HepG2 (cell line): ENCODE data around the gene S100A13. TPM values are rescaled to one million over a fixed set of nuclear protein-coding genes. Genes with fewer than 3 reads are reported as not detected.
A peak's percentile ranks its signal among the peaks of the same experiment; 100 is the strongest.

ENCODE experiments used
- ATAC-seq: fragments of 200-7000 bp; cut with Tn5 transposase; 3 replicates; pipeline ENCODE4 v1.9.1; 2020; ENCODE audit warnings: mild to moderate bottlenecking, moderate library complexity
- BruUV-seq: library from RNA; stranded (reverse); fragments of 400-500 nt; replicated peaks from 2 replicates; lab custom pipeline; 2021; lab: Mats Ljungman, UMichigan
- CTCF ChIA-PET: fragments of 300-600 bp; formaldehyde crosslinking; extraction: SDS; loops from one replicate; lab custom pipeline; 2021; ENCODE audit warnings: low total read pairs, inconsistent platforms, low intra/inter-chr PET ratio; lab: Yijun Ruan, JAX
- POLR2A ChIA-PET: fragments of 350-600 bp; sonication (Branson Sonifier 250); formaldehyde crosslinking; loops from one replicate; lab custom pipeline; 2020; ENCODE audit warnings: antibody characterized with exemption, inconsistent platforms; lab: Yijun Ruan, JAX
- DNase-seq: peaks from one replicate; pipeline ENCODE4 v3.0.0-alpha.2; 2015; ENCODE audit warnings: low spot score
- FAIRE-seq: peaks from 3 replicates; lab custom pipeline; 2011; peaks lifted over from hg19 to GRCh38; lab: Jason Lieb, UNC
- H2AFZ ChIP-seq: one replicate; pipeline ENCODE4 v1.6.1; 2011; ENCODE audit warnings: low read length, inconsistent platforms
- H3K27ac ChIP-seq: fragments of 300-600 bp; 3 replicates; pipeline ENCODE4 v1.8.0; 2011; ENCODE audit warnings: mixed run types, mild to moderate bottlenecking, mixed read lengths, low read length, inconsistent platforms; ENCODE audit not compliant: insufficient read depth; ENCODE audit errors: extremely low read length
- H3K27me3 ChIP-seq, 2 experiments: fragments of 200-600 bp in 1 of 2; 2 replicates in 1 of 2; 3 replicates in 1 of 2; pipeline versions ENCODE4 v1.6.0 to v1.8.0; 2011; ENCODE audit warnings: low read length in 2 of 2, mild to moderate bottlenecking in 2 of 2, moderate library complexity in 2 of 2, inconsistent platforms in 1 of 2; ENCODE audit not compliant: insufficient read depth in 2 of 2, control insufficient read depth in 1 of 2
- H3K36me3 ChIP-seq, 2 experiments: fragments of 200-600 bp in 1 of 2; replicated peaks in 1 of 2; 2 replicates in 1 of 2; 3 replicates in 1 of 2; pipeline versions ENCODE4 v1.5.1 to v1.8.0; 2011; ENCODE audit warnings: low read length in 2 of 2, inconsistent platforms in 1 of 2; ENCODE audit not compliant: insufficient read depth in 2 of 2, control insufficient read depth in 1 of 2
- H3K4me1 ChIP-seq: 2 replicates; pipeline ENCODE4 v1.5.1; 2012; ENCODE audit warnings: low read length, inconsistent platforms; ENCODE audit not compliant: insufficient read depth
- H3K4me2 ChIP-seq: 2 replicates; pipeline ENCODE4 v1.6.0; 2011; ENCODE audit warnings: low read depth, low read length, inconsistent platforms
- H3K4me3 ChIP-seq, 3 experiments: fragments of 200-600 bp in 1 of 3; sonication (generic), shearing (Covaris generic) in 1 of 3; replicated peaks in 1 of 3; 2 replicates each; pipeline ENCODE4 v1.5.1; 2011 to 2016; ENCODE audit warnings: low read length in 3 of 3, inconsistent platforms in 2 of 3, low read depth in 2 of 3, mild to moderate bottlenecking in 2 of 3, control low read depth in 1 of 3, mixed read lengths in 1 of 3; ENCODE audit not compliant: insufficient read depth in 1 of 3
- H3K79me2 ChIP-seq: one replicate; pipeline ENCODE4 v1.6.1; 2011; ENCODE audit warnings: low read length, inconsistent platforms; ENCODE audit not compliant: insufficient read depth
- H3K9ac ChIP-seq: 2 replicates; pipeline ENCODE4 v1.6.0; 2011; ENCODE audit warnings: mild to moderate bottlenecking, low read depth, low read length, inconsistent platforms; ENCODE audit not compliant: insufficient read depth
- H3K9me3 ChIP-seq: 2 replicates; pipeline ENCODE4 v1.5.1; 2012; ENCODE audit warnings: mild to moderate bottlenecking, low read length
- H4K20me1 ChIP-seq: 2 replicates; pipeline ENCODE4 v1.6.0; 2011; ENCODE audit warnings: inconsistent platforms, mild to moderate bottlenecking, low read length, moderate library complexity; ENCODE audit not compliant: insufficient read depth
- CENPBD1 ChIP-seq: sonication (generic); formaldehyde crosslinking; IDR thresholded peaks from 2 replicates; pipeline ENCODE4 v1.8.0; 2022; ENCODE audit warnings: missing genetic modification reagents, low read depth, mild to moderate bottlenecking, borderline replicate concordance
- DRAP1 ChIP-seq: IDR thresholded peaks from 2 replicates; pipeline ENCODE4 v1.6.1; 2016; ENCODE audit warnings: missing genetic modification reagents, missing compliant biosample characterization
- GATA4 ChIP-seq: sonication (generic); IDR thresholded peaks from 2 replicates; pipeline ENCODE4 v1.6.1; 2016; ENCODE audit warnings: antibody characterized with exemption, low read depth, borderline replicate concordance
- HMGXB4 ChIP-seq, 2 experiments: sonication (generic) in 1 of 2; formaldehyde crosslinking in 1 of 2; IDR thresholded peaks; 2 replicates each; pipeline versions ENCODE4 v1.4.0 to v1.6.1; 2018 to 2020; ENCODE audit warnings: missing genetic modification reagents in 2 of 2, borderline replicate concordance in 1 of 2, low read depth in 1 of 2, mild to moderate bottlenecking in 1 of 2, missing biosample characterization in 1 of 2
- HOXA5 ChIP-seq: sonication (generic); formaldehyde crosslinking; IDR thresholded peaks from 2 replicates; pipeline ENCODE4 v1.4.0; 2020; ENCODE audit warnings: missing genetic modification reagents
- HOXD1 ChIP-seq: sonication (generic); formaldehyde crosslinking; IDR thresholded peaks from 2 replicates; pipeline ENCODE4 v1.5.0; 2020; ENCODE audit warnings: missing genetic modification reagents
- IRF9 ChIP-seq: sonication (generic); formaldehyde crosslinking; IDR thresholded peaks from 2 replicates; pipeline ENCODE4 v1.8.0; 2022; ENCODE audit warnings: missing genetic modification reagents, mild to moderate bottlenecking, borderline replicate concordance
- KDM3A ChIP-seq: IDR thresholded peaks from 2 replicates; pipeline ENCODE4 v1.6.1; 2018; ENCODE audit warnings: low read depth, missing compliant biosample characterization
- KLF16 ChIP-seq, 2 experiments: sonication (generic) in 1 of 2; formaldehyde crosslinking in 1 of 2; IDR thresholded peaks; 2 replicates each; pipeline versions ENCODE4 v1.6.1 to v1.8.0; 2016 to 2023; ENCODE audit warnings: missing genetic modification reagents in 2 of 2, missing compliant biosample characterization in 1 of 2
- MXD3 ChIP-seq: IDR thresholded peaks from 2 replicates; pipeline ENCODE4 v1.6.1; 2016; ENCODE audit warnings: mild to moderate bottlenecking, missing biosample characterization, missing genetic modification reagents
- NFIC ChIP-seq: IDR thresholded peaks from 2 replicates; pipeline ENCODE4 v1.6.1; 2012; ENCODE audit warnings: mild to moderate bottlenecking, low read length, inconsistent platforms
- SRSF9 ChIP-seq: fragments of 200-400 bp; formaldehyde crosslinking; IDR thresholded peaks from 2 replicates; pipeline ENCODE4 v1.6.1; 2018; ENCODE audit warnings: borderline replicate concordance, mild to moderate bottlenecking, low read depth, low read length; ENCODE audit not compliant: insufficient read depth, poor library complexity, severe bottlenecking
- SYNCRIP ChIP-seq: fragments of 200-400 bp; formaldehyde crosslinking; IDR thresholded peaks from 2 replicates; pipeline ENCODE4 v1.6.1; 2018; ENCODE audit warnings: mild to moderate bottlenecking, low read depth, low read length; ENCODE audit not compliant: insufficient read depth
- ZBTB7A ChIP-seq: sonication (generic); formaldehyde crosslinking; IDR thresholded peaks from 2 replicates; pipeline ENCODE4 v1.8.0; 2022; ENCODE audit warnings: mild to moderate bottlenecking, missing genetic modification reagents
- ZNF557 ChIP-seq: sonication (generic); formaldehyde crosslinking; IDR thresholded peaks from 2 replicates; pipeline ENCODE4 v1.4.0; 2020; ENCODE audit warnings: missing genetic modification reagents
- WGBS: methylation state at CpG from one replicate; pipeline ENCODE4 v1.1.6; 2017; ENCODE audit warnings: low lambda C conversion rate; 5-methylcytosine and 5-hydroxymethylcytosine counted together
- in situ Hi-C: cut with HindIII; loops from 2 replicates; pipeline ENCODE4 v1.10.0; 2017; ENCODE audit warnings: low pct_unique_long_range_greater_than_20kb; ENCODE audit not compliant: extremely low pct_ligation_motif_present
- intact Hi-C: fragments of 100-400 bp; cut with micrococcal nuclease; formaldehyde crosslinking; loops from one replicate; pipeline ENCODE4 v1.10.0; 2022; ENCODE audit not compliant: unreplicated experiment
- polyA plus RNA-seq, 8 experiments: library from polyadenylated mRNA; depleted of rRNA in 3 of 8; stranded (reverse) in 7 of 8; unstranded in 1 of 8; fragments of >200 nt; fragmentation: Illumina TruSeq in 4 of 8; extraction: Trizol in 4 of 8; gene quantifications; 2 replicates each; pipeline versions ENCODE4 v1.2.1 to v1.2.3, GENCODE V29; 2011 to 2016; ENCODE audit warnings: low read depth in 4 of 8, missing spikeins in 1 of 8, mixed read lengths in 1 of 8; ENCODE audit not compliant: insufficient read depth in 1 of 8
- total RNA-seq, 5 experiments: library from RNA; depleted of rRNA; stranded (reverse); fragments of >200 nt; fragmentation: Illumina TruSeq; extraction: Trizol; gene quantifications; 2 replicates each; pipeline ENCODE4 v1.2.3, GENCODE V29; 2016; ENCODE audit warnings: low read depth in 1 of 5

S100A13 gene
- total and polyA plus RNA-seq, 2 of the 13 experiments (the other 11 are each of a cell fraction or from before 2014, with no cell fraction given), result 89.5 to 172 TPM

- TF ChIP-seq HMGXB4 (CRISPR knock-in tag; IDR thresholded peaks at IDR 0.05; ENCODE audit: borderline replicate concordance in 1 of 2, low read depth in 1 of 2) (peak in 1 of 2 experiments; percentile 55; a peak in 2 of 4 replicates), NFIC (0 out of 2 replicates have a peak, but pooled peaks have one; percentile 22), KLF16 (CRISPR knock-in tag; IDR thresholded peaks at IDR 0.05) (peak in 1 of 2 experiments; percentile 21; a peak in 1 of 4 replicates), DRAP1 (CRISPR knock-in tag) (0 out of 2 replicates have a peak, but pooled peaks have one; percentile 6)
Observed at GRCh38 chr1:153671628-153672353, 44.5 kb upstream of the S100A13 start (continued).

GRCh38 chr1:153670859-153671627 lies 43.7 kb upstream of the S100A13 start, which contains the start of gene ILF2:
Gene ILF2, minus strand, starts transcription at chr1:153670993. Its CDS starts 71 bp downstream, at chr1:153670922.
- H3K27ac ChIP-seq, result peak within 1 kb of the TSS; percentile 90
- H3K4me2 ChIP-seq, result peak within 1 kb of the TSS; percentile 81
- ChIA-PET POLR2A (interaction anchor here (0.7 to 2.1 kb wide), 12 partner anchors 9 to 319 kb away, joined by 3 to 9 read pairs (median 4); partner anchors contain the start of genes CHTOP, INTS3, RPS27 and S100A1), CTCF (interaction anchor here (1.2 kb wide), 1 partner anchor 78 kb away, joined by 5 read pairs; no protein-coding TSS in a partner anchor)
- peak within 1 kb of the TSS; percentile 96 for H3K9ac ChIP-seq
- H2AFZ ChIP-seq, result peak within 1 kb of the TSS; percentile 91
- DNase-seq (peak; percentile 99), FAIRE-seq (peak; percentile 79), ATAC-seq (peak; percentile 96)
- peaks cover 33% of the 10 kb centered on the region for H3K79me2 ChIP-seq
- H3K36me3 ChIP-seq, result peaks cover 16 to 31% of the 10 kb centered on the region in 2 experiments
- H4K20me1 ChIP-seq, result no peaks in the 10 kb centered on the region
- peak within 1 kb of the TSS; percentile 65 to 92 (median 83) for H3K4me3 ChIP-seq
- intact Hi-C loops, result loop anchor here (5.0 kb wide), 2 partner anchors 39 to 56 kb away; partner anchors contain the start of genes CHTOP and INTS3
- no peaks in the 10 kb centered on the region for H3K9me3 ChIP-seq
- no peaks in the 10 kb centered on the region; a peak in 1 of 5 replicates for H3K27me3 ChIP-seq
- in situ Hi-C loops, result no loop called here
- no TSS peak for BruUV-seq
- peaks cover 29% of the 10 kb centered on the region for H3K4me1 ChIP-seq
- under 1% methylated on average over 35 of the region's 35 CpGs for WGBS
- no peak for TF ChIP-seq CENPBD1 (CRISPR knock-in tag)
- TF ChIP-seq MXD3 (CRISPR knock-in tag), result no peak
- no peak for TF ChIP-seq HOXD1
- no peak for TF ChIP-seq ZBTB7A (CRISPR knock-in tag)
- no peak for TF ChIP-seq SRSF9
- TF ChIP-seq SYNCRIP, result no peak
- no peak for TF ChIP-seq IRF9
- TF ChIP-seq KDM3A (CRISPR knock-in tag), result no peak; the same call in 1 of the 2 replicates
- no peak for TF ChIP-seq ZNF557
- peak; percentile 67; the same call in 1 of the 2 replicates for TF ChIP-seq HOXA5
- no peak for TF ChIP-seq GATA4
